ENCODE measurements around the gene ANO4.
A peak's percentile ranks its signal among the peaks of the same experiment; 100 is the strongest.

ANO4 gene

DNA sequence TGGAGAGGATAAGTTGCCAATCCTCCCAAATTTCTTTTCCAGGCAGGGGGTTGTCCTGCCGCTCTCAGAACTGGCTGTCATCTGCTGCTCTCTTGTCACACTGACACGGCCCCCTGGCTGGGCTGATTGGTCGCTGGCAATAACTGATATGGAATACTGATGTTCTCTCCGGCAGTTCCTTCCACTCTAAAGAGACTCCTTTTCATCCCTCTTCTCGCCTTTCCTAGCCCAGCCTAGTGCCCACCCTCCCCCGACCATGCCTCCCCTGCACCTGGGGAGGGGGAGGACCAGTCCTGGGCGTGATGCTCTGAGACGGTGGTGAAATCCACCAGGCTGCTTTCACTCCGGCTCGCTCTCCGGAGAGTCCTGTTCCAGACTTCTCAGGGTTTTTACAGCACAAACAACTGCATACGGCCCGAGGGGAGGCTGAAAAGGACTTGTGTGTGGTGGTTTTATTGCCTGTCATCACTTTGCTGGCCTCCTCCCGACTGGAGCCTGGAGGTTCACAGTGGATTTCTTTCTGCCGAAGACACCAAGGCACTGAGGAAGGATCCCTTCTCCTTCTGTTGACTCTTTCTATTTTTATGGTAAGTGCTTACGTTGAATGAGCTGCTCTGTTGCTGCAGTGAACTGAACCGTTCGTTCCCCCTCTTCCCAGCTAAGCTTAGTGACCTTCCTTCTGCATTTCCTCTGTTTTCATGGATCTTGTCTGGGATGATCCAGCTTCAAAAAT is at the start of gene ANO4:
Gene ANO4 (plus strand): TSS at position 336 of the 733 bp plus-strand sequence. CDS start 107,010 bp downstream, outside the sequence.
- peaks cover 0 to 2% of the 10 kb centered on the region in 2 donors for H3K9me3 ChIP-seq (ENCODE audit: control insufficient read depth in 2 of 2, low read length in 2 of 2)
- H3K4me3 ChIP-seq (ENCODE audit: low read length in 2 of 2): peak within 1 kb of the TSS; percentile 45 to 62
- H3K36me3 ChIP-seq (ENCODE audit: control insufficient read depth in 2 of 2, insufficient read depth in 2 of 2, low read length in 2 of 2): no peaks in the 10 kb centered on the region
- H3K4me1 ChIP-seq (ENCODE audit: control insufficient read depth, insufficient read depth, low read length): no peaks in the 10 kb centered on the region
- no peak within 1 kb of the TSS for H3K27ac ChIP-seq (ENCODE audit: low read length)
- H3K9ac ChIP-seq (ENCODE audit: low read length in 2 of 2): no peak within 1 kb of the TSS
- H3K27me3 ChIP-seq (ENCODE audit: control insufficient read depth in 1 of 2, insufficient read depth in 2 of 2, low read length in 2 of 2): peaks cover 0 to 5% of the 10 kb centered on the region in 2 donors

DNA sequence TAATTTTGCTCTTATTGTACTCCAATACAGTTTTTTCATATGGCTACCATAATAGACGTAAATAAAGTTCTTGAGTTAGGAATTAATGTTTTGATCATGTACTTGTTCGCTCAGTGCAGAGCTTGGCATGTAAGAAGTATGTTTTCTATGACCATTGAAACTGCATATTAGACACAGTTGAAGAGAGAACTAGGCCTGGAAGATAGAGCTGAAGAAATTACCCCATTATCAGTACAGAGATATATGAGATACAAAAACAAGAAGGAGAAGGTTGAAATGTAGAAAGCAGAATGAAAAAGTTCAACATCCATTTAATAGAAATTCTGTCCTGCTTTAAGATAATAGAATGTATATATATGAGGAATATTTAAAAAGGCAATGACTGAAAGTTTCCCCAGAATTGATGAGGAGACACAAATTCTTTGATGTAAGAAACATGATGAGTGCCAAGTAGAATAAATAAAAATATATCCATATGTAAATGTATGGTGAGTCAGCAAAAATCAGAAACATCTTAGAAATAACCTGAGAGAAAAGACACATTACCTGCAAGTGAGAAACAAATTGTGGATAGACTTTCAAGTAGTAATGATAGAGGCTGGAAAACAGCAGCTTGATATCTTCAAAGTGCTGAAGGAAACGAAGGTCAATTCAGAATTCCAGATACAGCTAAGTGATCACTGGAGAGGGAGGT is 49.1 kb upstream of the ANO4 start:
- no peaks in the 10 kb centered on the region for H3K4me1 ChIP-seq (ENCODE audit: control insufficient read depth, insufficient read depth, low read length)
- H3K9ac ChIP-seq (ENCODE audit: low read length in 2 of 2): no peak overlapping the region
- no peak overlapping the region for H3K4me3 ChIP-seq (ENCODE audit: low read length in 2 of 2)
- H3K9me3 ChIP-seq (ENCODE audit: control insufficient read depth in 2 of 2, low read length in 2 of 2): peaks cover 0 to 2% of the 10 kb centered on the region in 2 donors
- no peaks in the 10 kb centered on the region for H3K27me3 ChIP-seq (ENCODE audit: control insufficient read depth in 1 of 2, insufficient read depth in 2 of 2, low read length in 2 of 2)
- H3K27ac ChIP-seq (ENCODE audit: low read length): no peak overlapping the region
- H3K36me3 ChIP-seq (ENCODE audit: control insufficient read depth in 2 of 2, insufficient read depth in 2 of 2, low read length in 2 of 2): no peaks in the 10 kb centered on the region

DNA sequence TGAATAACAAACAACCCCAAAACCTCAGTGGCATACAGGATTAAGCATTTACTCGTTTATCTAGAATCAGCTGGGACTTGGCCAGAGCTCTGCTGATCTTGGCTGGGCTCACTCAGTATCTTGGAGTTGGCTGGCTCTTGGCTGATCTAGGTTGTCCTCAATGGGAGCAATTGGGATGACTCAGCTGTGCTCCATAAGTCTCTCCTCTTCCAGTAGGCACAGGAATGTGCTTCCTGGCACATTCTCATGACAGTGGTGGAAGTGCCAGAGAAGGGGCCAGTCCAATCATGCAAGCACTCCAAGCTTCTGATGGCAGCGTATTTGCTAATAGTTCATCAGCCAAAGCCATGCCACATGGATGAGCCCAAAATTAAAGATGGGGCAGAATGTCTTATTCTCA is 41.7 kb upstream of the ANO4 start:
- Histone ChIP-seq H3K9me3 (ENCODE audit: control insufficient read depth in 2 of 2, low read length in 2 of 2) (peaks cover 0 to 5% of the 10 kb centered on the region in 2 donors), H3K27ac (ENCODE audit: low read length) (no peak overlapping the region), H3K27me3 (ENCODE audit: control insufficient read depth in 1 of 2, insufficient read depth in 2 of 2, low read length in 2 of 2) (no peaks in the 10 kb centered on the region), H3K4me1 (ENCODE audit: control insufficient read depth, insufficient read depth, low read length) (no peaks in the 10 kb centered on the region), H3K36me3 (ENCODE audit: control insufficient read depth in 2 of 2, insufficient read depth in 2 of 2, low read length in 2 of 2) (no peaks in the 10 kb centered on the region), H3K4me3 (ENCODE audit: low read length in 2 of 2) (no peak overlapping the region), H3K9ac (ENCODE audit: low read length in 2 of 2) (no peak overlapping the region)

DNA sequence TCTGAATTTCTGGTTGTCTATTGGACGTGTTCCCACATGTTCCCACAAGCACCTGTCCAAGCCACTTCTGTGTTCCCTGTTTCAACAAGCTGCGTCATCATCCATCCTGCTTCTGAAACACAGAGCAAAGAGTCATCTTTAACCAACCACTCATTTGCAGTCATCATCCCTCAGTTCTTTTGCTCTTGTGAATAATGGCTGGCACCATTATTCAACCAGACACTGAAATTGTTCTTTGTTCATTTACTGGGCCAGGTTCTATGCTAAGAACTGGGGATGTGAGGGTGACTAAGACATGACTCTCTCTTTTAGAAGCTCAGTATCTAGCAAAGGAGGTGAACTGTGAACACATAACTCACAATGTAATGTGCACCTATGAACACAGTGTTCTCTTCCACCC is 40.7 kb upstream of the ANO4 start:
- H3K36me3 ChIP-seq (ENCODE audit: control insufficient read depth in 2 of 2, insufficient read depth in 2 of 2, low read length in 2 of 2): no peaks in the 10 kb centered on the region
- H3K9ac ChIP-seq (ENCODE audit: low read length in 2 of 2): no peak overlapping the region
- H3K9me3 ChIP-seq (ENCODE audit: control insufficient read depth in 2 of 2, low read length in 2 of 2): peaks cover 0 to 5% of the 10 kb centered on the region in 2 donors
- no peaks in the 10 kb centered on the region for H3K4me1 ChIP-seq (ENCODE audit: control insufficient read depth, insufficient read depth, low read length)
- H3K4me3 ChIP-seq (ENCODE audit: low read length in 2 of 2): no peak overlapping the region
- H3K27ac ChIP-seq (ENCODE audit: low read length): no peak overlapping the region
- no peaks in the 10 kb centered on the region for H3K27me3 ChIP-seq (ENCODE audit: control insufficient read depth in 1 of 2, insufficient read depth in 2 of 2, low read length in 2 of 2)

DNA sequence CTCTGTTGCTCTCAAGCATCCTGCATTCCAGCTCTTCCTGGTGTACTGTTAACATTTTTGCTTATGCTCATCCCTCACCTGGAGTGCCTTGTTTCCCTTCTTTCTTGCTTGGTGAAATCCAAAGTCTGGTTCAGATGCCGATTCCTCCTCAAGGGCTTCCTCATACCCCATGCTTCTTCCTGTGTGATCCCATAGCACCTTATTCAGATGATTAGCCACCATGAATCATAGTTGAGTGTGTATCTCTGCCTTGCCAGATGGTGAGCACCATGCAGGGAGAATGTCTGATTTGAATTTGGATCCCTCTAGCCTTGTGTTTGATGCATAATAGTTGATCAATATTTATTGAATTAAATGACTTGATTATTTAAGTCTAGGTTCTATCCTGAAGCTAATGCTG is 39.4 kb upstream of the ANO4 start:
- H3K4me3 ChIP-seq (ENCODE audit: low read length in 2 of 2): no peak overlapping the region
- H3K27me3 ChIP-seq (ENCODE audit: control insufficient read depth in 1 of 2, insufficient read depth in 2 of 2, low read length in 2 of 2): no peaks in the 10 kb centered on the region
- H3K9me3 ChIP-seq (ENCODE audit: control insufficient read depth in 2 of 2, low read length in 2 of 2): peaks cover 0 to 5% of the 10 kb centered on the region in 2 donors

DNA sequence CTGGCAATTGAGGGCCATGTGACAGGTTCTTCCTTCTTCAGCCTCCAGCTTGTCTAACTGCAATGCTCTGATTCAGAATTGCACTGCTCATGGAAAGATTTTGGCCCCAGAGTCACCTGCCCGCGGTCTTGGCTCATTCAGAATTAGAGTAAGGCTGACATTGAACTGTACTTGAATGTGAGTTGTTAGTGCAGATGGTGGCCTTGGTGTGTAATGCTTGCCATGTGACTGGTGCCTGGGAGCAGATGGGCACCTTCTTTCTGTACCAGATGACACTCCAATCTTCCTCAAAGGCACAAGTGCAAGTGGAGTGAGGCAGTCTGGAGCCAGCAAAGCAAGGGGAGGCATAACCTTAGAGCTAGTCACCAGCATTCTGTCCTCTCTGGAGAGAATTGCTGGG is 36.5 kb upstream of the ANO4 start:
- Histone ChIP-seq H3K4me3 (ENCODE audit: low read length in 2 of 2) (no peak overlapping the region), H3K9ac (ENCODE audit: low read length in 2 of 2) (no peak overlapping the region), H3K36me3 (ENCODE audit: control insufficient read depth in 2 of 2, insufficient read depth in 2 of 2, low read length in 2 of 2) (no peaks in the 10 kb centered on the region), H3K27ac (ENCODE audit: low read length) (no peak overlapping the region), H3K4me1 (ENCODE audit: control insufficient read depth, insufficient read depth, low read length) (no peaks in the 10 kb centered on the region), H3K27me3 (ENCODE audit: control insufficient read depth in 1 of 2, insufficient read depth in 2 of 2, low read length in 2 of 2) (peaks cover 0 to 2% of the 10 kb centered on the region in 2 donors), H3K9me3 (ENCODE audit: control insufficient read depth in 2 of 2, low read length in 2 of 2) (peaks cover 0 to 1% of the 10 kb centered on the region in 2 donors)

More for the DNA sequence above, 39.4 kb upstream of the ANO4 start:
- Histone ChIP-seq H3K27ac (ENCODE audit: low read length) (no peak overlapping the region), H3K9ac (ENCODE audit: low read length in 2 of 2) (no peak overlapping the region), H3K36me3 (ENCODE audit: control insufficient read depth in 2 of 2, insufficient read depth in 2 of 2, low read length in 2 of 2) (no peaks in the 10 kb centered on the region), H3K4me1 (ENCODE audit: control insufficient read depth, insufficient read depth, low read length) (no peaks in the 10 kb centered on the region)

DNA sequence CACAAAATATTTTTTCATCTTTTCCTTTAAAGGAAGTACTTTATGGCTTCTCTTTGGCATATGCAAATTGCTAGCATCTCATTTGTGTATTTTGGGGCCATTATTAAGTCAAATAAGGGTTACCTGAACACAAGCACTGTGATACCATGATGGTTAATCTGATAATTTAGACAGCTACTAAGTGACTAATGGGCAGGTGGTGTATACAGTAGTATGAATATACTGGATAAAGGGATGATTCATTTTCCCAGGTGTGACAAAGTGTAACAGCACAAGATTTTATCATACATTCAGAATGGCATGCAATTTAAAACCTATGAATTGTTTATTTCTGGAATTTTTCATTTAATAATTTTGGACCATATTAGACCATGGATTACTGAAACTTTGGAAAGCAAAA is 27.2 kb upstream of the ANO4 start:
- H3K9ac ChIP-seq (ENCODE audit: low read length in 2 of 2): no peak overlapping the region
- peaks cover 0 to 2% of the 10 kb centered on the region in 2 donors for H3K27me3 ChIP-seq (ENCODE audit: control insufficient read depth in 1 of 2, insufficient read depth in 2 of 2, low read length in 2 of 2)
- no peak overlapping the region for H3K27ac ChIP-seq (ENCODE audit: low read length)
- H3K4me1 ChIP-seq (ENCODE audit: control insufficient read depth, insufficient read depth, low read length): no peaks in the 10 kb centered on the region
- H3K9me3 ChIP-seq (ENCODE audit: control insufficient read depth in 2 of 2, low read length in 2 of 2): no peaks in the 10 kb centered on the region
- H3K4me3 ChIP-seq (ENCODE audit: low read length in 2 of 2): no peak overlapping the region
- no peaks in the 10 kb centered on the region for H3K36me3 ChIP-seq (ENCODE audit: control insufficient read depth in 2 of 2, insufficient read depth in 2 of 2, low read length in 2 of 2)

DNA sequence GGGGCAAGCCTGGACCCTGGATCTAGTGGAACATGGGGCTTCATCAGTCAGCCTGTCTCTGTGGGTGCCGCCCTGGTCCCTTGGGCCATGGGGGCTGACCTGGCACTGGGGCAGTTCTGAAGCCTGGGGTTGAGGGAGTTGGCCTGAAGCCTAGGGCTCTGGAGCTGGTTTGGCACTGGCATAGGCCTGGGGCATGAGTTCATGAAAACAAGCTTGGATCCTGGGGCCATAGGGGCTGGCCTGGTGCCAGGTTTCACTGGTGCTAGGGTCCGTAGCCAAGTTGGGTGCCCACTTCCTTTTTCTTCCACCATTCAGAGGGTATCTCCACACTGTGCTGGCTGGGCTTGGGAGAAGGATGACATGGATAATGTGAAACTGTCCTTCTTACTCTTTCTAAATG is 26.6 kb upstream of the ANO4 start:
- Histone ChIP-seq H3K27ac (ENCODE audit: low read length) (no peak overlapping the region), H3K9me3 (ENCODE audit: control insufficient read depth in 2 of 2, low read length in 2 of 2) (no peaks in the 10 kb centered on the region), H3K36me3 (ENCODE audit: control insufficient read depth in 2 of 2, insufficient read depth in 2 of 2, low read length in 2 of 2) (no peaks in the 10 kb centered on the region), H3K9ac (ENCODE audit: low read length in 2 of 2) (no peak overlapping the region), H3K4me3 (ENCODE audit: low read length in 2 of 2) (no peak overlapping the region), H3K27me3 (ENCODE audit: control insufficient read depth in 1 of 2, insufficient read depth in 2 of 2, low read length in 2 of 2) (no peaks in the 10 kb centered on the region), H3K4me1 (ENCODE audit: control insufficient read depth, insufficient read depth, low read length) (no peaks in the 10 kb centered on the region)

DNA sequence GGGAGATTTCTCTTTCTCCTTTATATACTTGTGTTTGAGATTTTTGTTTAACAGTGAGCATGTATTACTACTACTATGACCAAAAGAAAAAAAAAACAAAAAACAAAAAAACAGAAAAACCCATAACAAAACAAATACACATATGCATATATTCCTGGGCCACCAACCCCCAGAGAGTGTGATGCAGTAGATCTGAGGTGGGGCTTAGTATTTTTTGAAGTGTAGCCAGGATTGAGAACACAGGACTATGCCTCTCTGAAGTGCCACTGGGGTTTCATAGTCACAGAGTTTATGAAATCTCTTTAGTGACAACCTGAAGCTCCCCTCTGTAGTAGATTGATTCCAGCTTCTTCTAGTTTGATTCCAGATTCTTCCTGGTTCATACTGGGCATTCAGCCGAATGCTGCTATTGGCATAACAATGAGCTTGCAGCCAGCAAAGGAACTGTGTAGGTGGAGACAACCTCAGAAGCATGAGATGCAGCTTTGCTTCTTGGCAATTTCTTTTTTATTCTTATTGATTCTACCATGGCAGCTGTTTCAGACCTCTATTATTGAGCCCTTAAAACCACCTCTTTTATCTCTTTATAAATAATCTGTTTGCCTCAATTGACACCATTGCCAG is 15.5 kb upstream of the ANO4 start:
- H3K27ac ChIP-seq (ENCODE audit: low read length): no peak overlapping the region
- no peaks in the 10 kb centered on the region for H3K27me3 ChIP-seq (ENCODE audit: control insufficient read depth in 1 of 2, insufficient read depth in 2 of 2, low read length in 2 of 2)
- H3K4me3 ChIP-seq (ENCODE audit: low read length in 2 of 2): no peak overlapping the region
- no peak overlapping the region for H3K9ac ChIP-seq (ENCODE audit: low read length in 2 of 2)
- H3K36me3 ChIP-seq (ENCODE audit: control insufficient read depth in 2 of 2, insufficient read depth in 2 of 2, low read length in 2 of 2): no peaks in the 10 kb centered on the region
- no peaks in the 10 kb centered on the region for H3K9me3 ChIP-seq (ENCODE audit: control insufficient read depth in 2 of 2, low read length in 2 of 2)
- no peaks in the 10 kb centered on the region for H3K4me1 ChIP-seq (ENCODE audit: control insufficient read depth, insufficient read depth, low read length)

DNA sequence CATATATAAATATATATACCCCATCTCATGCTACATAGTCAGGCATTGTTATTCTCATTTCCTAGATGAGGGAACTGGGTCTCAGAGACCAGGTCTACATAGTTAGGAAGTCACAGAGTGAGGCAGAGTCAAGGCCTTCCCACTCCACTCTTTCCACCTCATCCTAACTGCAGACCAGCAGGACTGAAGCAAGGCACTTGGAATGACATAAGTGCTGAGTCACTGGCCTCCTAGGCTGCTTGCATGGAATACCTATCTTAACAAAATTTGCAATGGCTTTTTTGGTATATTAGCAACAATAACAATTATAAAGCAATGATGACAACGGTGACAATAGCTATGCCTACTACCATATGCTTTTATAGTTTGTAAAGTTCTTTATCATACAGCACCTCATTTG is 5.4 kb upstream of the ANO4 start:
- H3K9me3 ChIP-seq (ENCODE audit: control insufficient read depth in 2 of 2, low read length in 2 of 2): peaks cover 0 to 10% of the 10 kb centered on the region in 2 donors
- H3K9ac ChIP-seq (ENCODE audit: low read length in 2 of 2): no peak overlapping the region
- no peaks in the 10 kb centered on the region for H3K4me1 ChIP-seq (ENCODE audit: control insufficient read depth, insufficient read depth, low read length)
- no peaks in the 10 kb centered on the region for H3K27me3 ChIP-seq (ENCODE audit: control insufficient read depth in 1 of 2, insufficient read depth in 2 of 2, low read length in 2 of 2)
- H3K36me3 ChIP-seq (ENCODE audit: control insufficient read depth in 2 of 2, insufficient read depth in 2 of 2, low read length in 2 of 2): no peaks in the 10 kb centered on the region
- no peak overlapping the region for H3K27ac ChIP-seq (ENCODE audit: low read length)
- H3K4me3 ChIP-seq (ENCODE audit: low read length in 2 of 2): no peak overlapping the region

Data from stomach smooth muscle (tissue), 2 donors.